Measurements from ENCODE around the gene ALKAL2.

ALKAL2 gene

GRCh38 chr2:289362-290089 is 1.6 kb upstream of the ALKAL2 start:
- DNase-seq: peak; percentile 20

GRCh38 chr2:288758-289361 is 969 bp upstream of the ALKAL2 start:
- peak; percentile 1 for DNase-seq

GRCh38 chr2:287471-287885 is 413 bp downstream of the ALKAL2 start:
- peak; percentile 1 for DNase-seq

- DNase-seq: no peak
Observed at GRCh38 chr2:286774-287392, 1.0 kb downstream of the ALKAL2 start.

- DNase-seq: no peak
Observed at GRCh38 chr2:286035-286434, 1.9 kb downstream of the ALKAL2 start.

- DNase-seq: no peak
Observed at GRCh38 chr2:285531-285930, 2.4 kb downstream of the ALKAL2 start.

GRCh38 chr2:284896-285492 is 2.9 kb downstream of the ALKAL2 start:
- DNase-seq: no peak

GRCh38 chr2:283996-284794 is 3.7 kb downstream of the ALKAL2 start:
- DNase-seq: no peak

- no peak for DNase-seq
Observed at GRCh38 chr2:282371-283263, 5.3 kb downstream of the ALKAL2 start.

GRCh38 chr2:281381-281780 is 6.5 kb downstream of the ALKAL2 start:
- DNase-seq: no peak

- DNase-seq: no peak
Observed at GRCh38 chr2:280650-281110, 7.2 kb downstream of the ALKAL2 start.

GRCh38 chr2:279956-280649 is 7.8 kb downstream of the ALKAL2 start:
- DNase-seq: no peak

- DNase-seq: no peak
Observed at GRCh38 chr2:279366-279765, 8.5 kb downstream of the ALKAL2 start.

- no peak for DNase-seq
Observed at GRCh38 chr2:278927-279320, 9.0 kb downstream of the ALKAL2 start.

GRCh38 chr2:278312-278926 is 9.5 kb downstream of the ALKAL2 start:
- no peak for DNase-seq

- no peak for DNase-seq
Observed at GRCh38 chr2:275466-275865, 12.4 kb downstream of the ALKAL2 start.

GRCh38 chr2:274503-274902 is 13.4 kb downstream of the ALKAL2 start:
- DNase-seq: no peak

GRCh38 chr2:273333-273732 is 14.6 kb downstream of the ALKAL2 start:
- peak; percentile 35 for DNase-seq

GRCh38 chr2:271917-272316 is 16.0 kb downstream of the ALKAL2 start:
- DNase-seq: no peak

- no peak for DNase-seq
Observed at GRCh38 chr2:270861-271260, 17.0 kb downstream of the ALKAL2 start.
